ENCODE results near the gene SLC24A1.

The SLC24A1 gene

GRCh38 chr15:65618560-65619109 is 3.1 kb upstream of the SLC24A1 start:
- H3K9ac ChIP-seq (ENCODE audit: low read length) = no peak overlapping the region
- H3K18ac ChIP-seq (ENCODE audit: low read length) = no peak overlapping the region
- H2BK5ac ChIP-seq (ENCODE audit: low read depth, low read length, poor library complexity) = no peak overlapping the region
- no peak overlapping the region for H3K4me2 ChIP-seq (ENCODE audit: low read length)
- no peak overlapping the region for H2BK12ac ChIP-seq (ENCODE audit: low read length)
- H3K14ac ChIP-seq (ENCODE audit: low read length) = no peak overlapping the region
- no peak overlapping the region for H2BK120ac ChIP-seq (ENCODE audit: insufficient read depth, low read length, poor library complexity)
- H3K23ac ChIP-seq (ENCODE audit: low read length) = no peak overlapping the region
- no peak overlapping the region for H3K27ac ChIP-seq (ENCODE audit: low read depth, low read length)
- no peak for DNase-seq
- no peaks in the 10 kb centered on the region for H3K27me3 ChIP-seq (ENCODE audit: insufficient read depth, low read length)
- H4K8ac ChIP-seq (ENCODE audit: low read depth, low read length) = no peak overlapping the region
- H2AK5ac ChIP-seq (ENCODE audit: low read length) = no peak overlapping the region
- no peak overlapping the region for H3K4me3 ChIP-seq (ENCODE audit: low read depth, low read length)
- no peaks in the 10 kb centered on the region for H3K79me1 ChIP-seq (ENCODE audit: low read length)
- no peaks in the 10 kb centered on the region for H3K79me2 ChIP-seq (ENCODE audit: control insufficient read depth, insufficient read depth, low read length, poor library complexity)
- H3K4me1 ChIP-seq (ENCODE audit: control insufficient read depth in 1 of 2, insufficient read depth in 2 of 2, low read length in 2 of 2) = no peaks in the 10 kb centered on the region
- H3K9me3 ChIP-seq (ENCODE audit: insufficient read depth, low read depth, low read length) = no peaks in the 10 kb centered on the region
- WGBS (ENCODE audit: extremely low coverage, insufficient coverage, insufficient read length) = no CpG with 5 or more reads among the region's 5 CpGs
- H4K91ac ChIP-seq (ENCODE audit: low read depth, low read length) = no peak overlapping the region
- no peak overlapping the region for H3K4ac ChIP-seq (ENCODE audit: low read depth, low read length)
- no peaks in the 10 kb centered on the region for H3K36me3 ChIP-seq (ENCODE audit: control insufficient read depth in 1 of 2, insufficient read depth in 2 of 2, low read length in 2 of 2)
- no peak overlapping the region for H4K12ac ChIP-seq (ENCODE audit: low read depth, low read length)
- H2AFZ ChIP-seq (ENCODE audit: insufficient read depth, low read length, poor library complexity) = no peak overlapping the region

- no peak overlapping the region for H2AK5ac ChIP-seq (ENCODE audit: low read length)
- DNase-seq = no peak
- H2BK120ac ChIP-seq (ENCODE audit: insufficient read depth, low read length, poor library complexity) = no peak overlapping the region
- H3K79me1 ChIP-seq (ENCODE audit: low read length) = no peaks in the 10 kb centered on the region
- no peak overlapping the region for H3K4ac ChIP-seq (ENCODE audit: low read depth, low read length)
- H3K23ac ChIP-seq (ENCODE audit: low read length) = no peak overlapping the region
- no peak overlapping the region for H4K12ac ChIP-seq (ENCODE audit: low read depth, low read length)
- no peak overlapping the region for H3K4me2 ChIP-seq (ENCODE audit: low read length)
- H3K9me3 ChIP-seq (ENCODE audit: insufficient read depth, low read depth, low read length) = no peaks in the 10 kb centered on the region
- H3K4me3 ChIP-seq (ENCODE audit: low read depth, low read length) = no peak overlapping the region
- H2AFZ ChIP-seq (ENCODE audit: insufficient read depth, low read length, poor library complexity) = no peak overlapping the region
- H3K27ac ChIP-seq (ENCODE audit: low read depth, low read length) = no peak overlapping the region
- no peaks in the 10 kb centered on the region for H3K79me2 ChIP-seq (ENCODE audit: control insufficient read depth, insufficient read depth, low read length, poor library complexity)
- H3K14ac ChIP-seq (ENCODE audit: low read length) = no peak overlapping the region
- no peak overlapping the region for H3K18ac ChIP-seq (ENCODE audit: low read length)
- H3K27me3 ChIP-seq (ENCODE audit: insufficient read depth, low read length) = no peaks in the 10 kb centered on the region
- no peak overlapping the region for H4K8ac ChIP-seq (ENCODE audit: low read depth, low read length)
- H2BK12ac ChIP-seq (ENCODE audit: low read length) = no peak overlapping the region
- no peaks in the 10 kb centered on the region for H3K4me1 ChIP-seq (ENCODE audit: control insufficient read depth in 1 of 2, insufficient read depth in 2 of 2, low read length in 2 of 2)
- H2BK5ac ChIP-seq (ENCODE audit: low read depth, low read length, poor library complexity) = no peak overlapping the region
- WGBS (ENCODE audit: extremely low coverage, insufficient coverage, insufficient read length) = no CpG with 5 or more reads among the region's 5 CpGs
- no peak overlapping the region for H4K91ac ChIP-seq (ENCODE audit: low read depth, low read length)
- H3K9ac ChIP-seq (ENCODE audit: low read length) = no peak overlapping the region
- no peaks in the 10 kb centered on the region for H3K36me3 ChIP-seq (ENCODE audit: control insufficient read depth in 1 of 2, insufficient read depth in 2 of 2, low read length in 2 of 2)
Measured at GRCh38 chr15:65619626-65620290, 2.0 kb upstream of the SLC24A1 start.

- no peak overlapping the region for H3K4me2 ChIP-seq (ENCODE audit: low read length)
- WGBS (ENCODE audit: extremely low coverage, insufficient coverage, insufficient read length) = no CpG with 5 or more reads among the region's 2 CpGs
Measured at GRCh38 chr15:65620833-65621232, 905 bp upstream of the SLC24A1 start.

GRCh38 chr15:65623103-65623502 is 1.4 kb downstream of the SLC24A1 start:
- Histone ChIP-seq H2BK12ac (ENCODE audit: low read length) (no peak overlapping the region), H3K4me1 (ENCODE audit: control insufficient read depth in 1 of 2, insufficient read depth in 2 of 2, low read length in 2 of 2) (no peaks in the 10 kb centered on the region), H4K91ac (ENCODE audit: low read depth, low read length) (no peak overlapping the region), H3K36me3 (ENCODE audit: control insufficient read depth in 1 of 2, insufficient read depth in 2 of 2, low read length in 2 of 2) (peaks cover 4 to 5% of the 10 kb centered on the region in 2 experiments), H3K23ac (ENCODE audit: low read length) (no peak overlapping the region), H3K4me2 (ENCODE audit: low read length) (no peak overlapping the region), H4K12ac (ENCODE audit: low read depth, low read length) (no peak overlapping the region), H3K79me2 (ENCODE audit: control insufficient read depth, insufficient read depth, low read length, poor library complexity) (no peaks in the 10 kb centered on the region), H3K9me3 (ENCODE audit: insufficient read depth, low read depth, low read length) (no peaks in the 10 kb centered on the region), H3K14ac (ENCODE audit: low read length) (no peak overlapping the region), H4K8ac (ENCODE audit: low read depth, low read length) (no peak overlapping the region), H2AFZ (ENCODE audit: insufficient read depth, low read length, poor library complexity) (no peak overlapping the region), H3K4me3 (ENCODE audit: low read depth, low read length) (no peak overlapping the region), H3K4ac (ENCODE audit: low read depth, low read length) (no peak overlapping the region), H3K18ac (ENCODE audit: low read length) (no peak overlapping the region), H3K27ac (ENCODE audit: low read depth, low read length) (no peak overlapping the region), H3K79me1 (ENCODE audit: low read length) (no peaks in the 10 kb centered on the region), H2BK5ac (ENCODE audit: low read depth, low read length, poor library complexity) (no peak overlapping the region), H2BK120ac (ENCODE audit: insufficient read depth, low read length, poor library complexity) (no peak overlapping the region), H3K27me3 (ENCODE audit: insufficient read depth, low read length) (no peaks in the 10 kb centered on the region), H2AK5ac (ENCODE audit: low read length) (no peak overlapping the region), H3K9ac (ENCODE audit: low read length) (no peak overlapping the region)
- no peak for DNase-seq

More at GRCh38 chr15:65620833-65621232, 905 bp upstream of the SLC24A1 start:
- H3K4me1 ChIP-seq (ENCODE audit: control insufficient read depth in 1 of 2, insufficient read depth in 2 of 2, low read length in 2 of 2) = no peaks in the 10 kb centered on the region
- H3K27me3 ChIP-seq (ENCODE audit: insufficient read depth, low read length) = no peaks in the 10 kb centered on the region
- no peaks in the 10 kb centered on the region for H3K9me3 ChIP-seq (ENCODE audit: insufficient read depth, low read depth, low read length)
- H3K9ac ChIP-seq (ENCODE audit: low read length) = no peak overlapping the region
- no peak overlapping the region for H3K4me3 ChIP-seq (ENCODE audit: low read depth, low read length)
- no peak overlapping the region for H3K23ac ChIP-seq (ENCODE audit: low read length)
- H3K27ac ChIP-seq (ENCODE audit: low read depth, low read length) = no peak overlapping the region
- H3K4ac ChIP-seq (ENCODE audit: low read depth, low read length) = no peak overlapping the region
- no peak overlapping the region for H2BK12ac ChIP-seq (ENCODE audit: low read length)
- no peak overlapping the region for H4K12ac ChIP-seq (ENCODE audit: low read depth, low read length)
- H2BK120ac ChIP-seq (ENCODE audit: insufficient read depth, low read length, poor library complexity) = no peak overlapping the region
- H3K14ac ChIP-seq (ENCODE audit: low read length) = no peak overlapping the region
- H2BK5ac ChIP-seq (ENCODE audit: low read depth, low read length, poor library complexity) = no peak overlapping the region
- no peak overlapping the region for H2AK5ac ChIP-seq (ENCODE audit: low read length)
- DNase-seq = no peak
- H3K36me3 ChIP-seq (ENCODE audit: control insufficient read depth in 1 of 2, insufficient read depth in 2 of 2, low read length in 2 of 2) = peaks cover 4 to 5% of the 10 kb centered on the region in 2 experiments
- no peaks in the 10 kb centered on the region for H3K79me2 ChIP-seq (ENCODE audit: control insufficient read depth, insufficient read depth, low read length, poor library complexity)
- no peak overlapping the region for H4K8ac ChIP-seq (ENCODE audit: low read depth, low read length)
- no peak overlapping the region for H2AFZ ChIP-seq (ENCODE audit: insufficient read depth, low read length, poor library complexity)
- no peaks in the 10 kb centered on the region for H3K79me1 ChIP-seq (ENCODE audit: low read length)
- no peak overlapping the region for H3K18ac ChIP-seq (ENCODE audit: low read length)
- no peak overlapping the region for H4K91ac ChIP-seq (ENCODE audit: low read depth, low read length)
